Measurements from ENCODE around the gene TCL1A. TPM values are rescaled to one million over a fixed set of nuclear protein-coding genes. Genes with fewer than 3 reads are reported as not detected.

TCL1A gene
- total RNA-seq, 1 donor from 2014 or later = not detected

DNA sequence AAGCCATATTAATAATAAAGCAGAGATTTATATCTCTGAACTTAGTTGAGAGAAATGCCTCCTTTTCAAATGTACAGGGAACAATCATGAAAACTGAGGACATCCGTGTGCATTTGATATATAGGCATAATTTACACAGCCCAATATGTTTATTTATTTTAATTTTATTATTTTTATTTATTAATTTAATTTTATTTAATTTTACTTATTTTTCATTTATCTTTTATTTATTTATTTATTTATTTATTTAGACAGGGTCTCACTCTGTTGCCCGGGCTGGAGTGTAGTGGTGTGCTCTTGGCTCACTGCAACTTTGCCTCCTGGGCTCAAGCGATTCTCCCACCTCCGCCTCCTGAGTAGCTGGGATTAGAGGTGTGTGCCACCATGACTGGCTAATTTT, 8.4 kb downstream of the TCL1A start:
- intact Hi-C loops (cut with DNase I) = no loop called here
- no peak overlapping the region for H3K4me3 ChIP-seq
- no peak for DNase-seq
- no peaks in the 10 kb centered on the region for H3K9me3 ChIP-seq
- TF ChIP-seq, protein P1, sequence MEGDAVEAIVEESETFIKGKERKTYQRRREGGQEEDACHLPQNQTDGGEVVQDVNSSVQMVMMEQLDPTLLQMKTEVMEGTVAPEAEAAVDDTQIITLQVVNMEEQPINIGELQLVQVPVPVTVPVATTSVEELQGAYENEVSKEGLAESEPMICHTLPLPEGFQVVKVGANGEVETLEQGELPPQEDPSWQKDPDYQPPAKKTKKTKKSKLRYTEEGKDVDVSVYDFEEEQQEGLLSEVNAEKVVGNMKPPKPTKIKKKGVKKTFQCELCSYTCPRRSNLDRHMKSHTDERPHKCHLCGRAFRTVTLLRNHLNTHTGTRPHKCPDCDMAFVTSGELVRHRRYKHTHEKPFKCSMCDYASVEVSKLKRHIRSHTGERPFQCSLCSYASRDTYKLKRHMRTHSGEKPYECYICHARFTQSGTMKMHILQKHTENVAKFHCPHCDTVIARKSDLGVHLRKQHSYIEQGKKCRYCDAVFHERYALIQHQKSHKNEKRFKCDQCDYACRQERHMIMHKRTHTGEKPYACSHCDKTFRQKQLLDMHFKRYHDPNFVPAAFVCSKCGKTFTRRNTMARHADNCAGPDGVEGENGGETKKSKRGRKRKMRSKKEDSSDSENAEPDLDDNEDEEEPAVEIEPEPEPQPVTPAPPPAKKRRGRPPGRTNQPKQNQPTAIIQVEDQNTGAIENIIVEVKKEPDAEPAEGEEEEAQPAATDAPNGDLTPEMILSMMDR (IDR thresholded peaks at IDR 0.05) = no peak
- H3K36me3 ChIP-seq = no peaks in the 10 kb centered on the region
- H3K27me3 ChIP-seq (ENCODE audit: low read depth) = peaks cover 16% of the 10 kb centered on the region
- H3K27ac ChIP-seq = no peak overlapping the region
- no peak for ATAC-seq
- H3K4me1 ChIP-seq = no peaks in the 10 kb centered on the region

DNA sequence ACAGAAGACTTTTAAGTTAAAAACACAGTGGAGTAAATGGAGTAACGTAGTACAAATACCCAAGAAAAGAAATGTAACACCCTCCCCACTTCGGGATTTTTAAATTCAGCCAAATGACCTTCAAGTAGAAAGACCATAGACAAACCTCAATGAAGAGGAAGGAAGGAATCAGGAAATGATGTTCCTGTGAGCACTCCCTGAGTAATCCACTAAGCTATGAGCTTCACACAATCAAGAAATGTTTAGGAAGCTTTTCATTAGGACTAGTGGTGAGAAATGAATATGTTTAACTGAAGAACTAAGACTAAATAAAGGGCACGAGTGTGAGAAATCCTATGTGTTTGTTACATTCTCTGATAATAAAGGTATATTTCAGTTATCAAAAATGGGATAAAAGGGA, 10.1 kb downstream of the TCL1A start:
- DNase-seq (no peak), ATAC-seq (no peak)
- TF ChIP-seq, protein P1 (IDR thresholded peaks at IDR 0.05) = no peak
- Histone ChIP-seq H3K27me3 (ENCODE audit: low read depth) (peaks cover 16% of the 10 kb centered on the region), H3K4me1 (no peaks in the 10 kb centered on the region), H3K36me3 (no peaks in the 10 kb centered on the region), H3K27ac (no peak overlapping the region), H3K4me3 (no peak overlapping the region), H3K9me3 (no peaks in the 10 kb centered on the region)
- intact Hi-C loops (cut with DNase I) = no loop called here

DNA sequence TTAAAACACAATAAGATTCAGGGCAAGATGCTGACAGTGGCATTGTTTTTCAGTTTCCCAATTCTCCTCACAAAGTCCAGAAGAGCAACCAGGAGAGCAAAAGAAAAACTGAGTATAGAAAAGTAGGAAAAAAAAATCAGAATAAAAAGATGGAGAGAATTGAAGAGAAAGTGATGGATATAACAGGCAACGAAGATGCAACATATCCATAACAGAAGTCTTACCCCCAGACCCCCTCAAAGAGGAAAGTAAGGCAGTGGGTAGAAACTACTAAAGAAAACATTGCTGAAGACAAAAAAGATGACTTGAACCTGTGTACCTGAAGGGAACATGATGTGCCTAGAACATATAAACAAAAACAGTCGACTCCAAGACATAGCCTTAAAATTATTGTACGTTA, 10.6 kb downstream of the TCL1A start:
- DNase-seq = no peak
- no peak for ATAC-seq
- no peaks in the 10 kb centered on the region for H3K9me3 ChIP-seq
- no peaks in the 10 kb centered on the region for H3K36me3 ChIP-seq
- no peaks in the 10 kb centered on the region for H3K4me1 ChIP-seq
- H3K27me3 ChIP-seq (ENCODE audit: low read depth) = peaks cover 16% of the 10 kb centered on the region
- intact Hi-C loops (cut with DNase I) = no loop called here
- H3K27ac ChIP-seq = no peak overlapping the region
- no peak overlapping the region for H3K4me3 ChIP-seq
- TF ChIP-seq, protein P1 (IDR thresholded peaks at IDR 0.05) = no peak

DNA sequence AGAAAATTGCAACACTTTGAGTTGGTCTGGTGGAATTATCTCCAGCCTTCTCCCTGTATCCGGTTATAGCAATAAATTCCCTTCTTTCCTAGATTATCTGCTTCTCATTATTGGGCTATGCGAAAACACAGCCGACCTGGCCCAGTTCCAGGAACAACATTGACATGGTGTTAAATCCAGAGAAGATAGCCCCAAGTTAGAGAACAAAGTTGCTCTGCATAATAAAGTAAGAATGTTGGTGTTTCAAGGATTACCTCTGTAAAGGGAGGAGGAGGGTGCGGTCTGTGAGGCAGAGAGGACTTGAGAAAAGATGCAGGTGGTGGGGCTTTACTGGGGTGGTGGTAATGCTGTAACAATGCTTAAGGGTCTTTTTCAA, 12.1 kb downstream of the TCL1A start:
- TF ChIP-seq, protein P1 (IDR thresholded peaks at IDR 0.05) = no peak
- Histone ChIP-seq H3K27ac (no peak overlapping the region), H3K4me3 (no peak overlapping the region), H3K27me3 (ENCODE audit: low read depth) (peaks cover 16% of the 10 kb centered on the region), H3K4me1 (no peaks in the 10 kb centered on the region), H3K36me3 (no peaks in the 10 kb centered on the region), H3K9me3 (no peaks in the 10 kb centered on the region)
- ATAC-seq (no peak), DNase-seq (no peak)
- intact Hi-C loops (cut with DNase I) = no loop called here

DNA sequence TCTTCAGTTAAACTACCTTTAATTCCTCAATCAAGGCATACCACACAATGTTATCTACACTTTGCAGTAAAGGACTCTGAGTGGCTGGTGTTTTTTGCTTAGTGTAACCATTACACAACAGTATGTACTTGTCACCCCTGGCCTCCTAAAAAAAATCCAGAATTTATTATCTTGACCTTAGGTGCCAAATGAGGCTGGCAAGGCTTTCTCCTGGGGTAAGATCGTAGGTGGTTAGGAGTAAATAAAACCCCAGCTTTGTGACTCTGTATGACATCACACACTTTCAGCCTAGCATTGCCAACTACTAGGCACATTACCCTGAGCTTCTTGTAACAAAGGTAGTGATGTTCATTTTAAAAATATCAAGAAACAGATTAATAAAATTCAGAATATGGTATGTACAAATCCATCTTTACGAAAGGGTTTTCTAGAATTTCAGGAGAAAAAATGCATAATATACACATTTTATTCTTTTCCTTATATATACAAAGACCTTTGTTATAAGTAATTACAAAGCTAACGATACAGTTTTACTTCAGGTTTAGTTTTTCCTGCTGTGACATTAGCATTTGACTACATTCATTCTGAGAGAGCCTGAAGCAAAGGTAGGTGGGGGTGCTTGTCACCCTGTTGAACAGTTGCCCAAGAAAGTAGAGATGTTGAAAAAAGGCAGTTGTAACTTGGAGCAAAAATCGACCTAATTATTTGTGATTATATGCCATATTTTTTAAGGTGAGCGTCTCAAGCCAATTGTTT, 13.5 kb downstream of the TCL1A start:
- Histone ChIP-seq H3K9me3 (no peaks in the 10 kb centered on the region), H3K27ac (no peak overlapping the region), H3K36me3 (no peaks in the 10 kb centered on the region), H3K4me3 (no peak overlapping the region), H3K27me3 (ENCODE audit: low read depth) (peaks cover 16% of the 10 kb centered on the region), H3K4me1 (no peaks in the 10 kb centered on the region)
- no peak for DNase-seq
- intact Hi-C loops (cut with DNase I) = no loop called here
- TF ChIP-seq, protein P1 (IDR thresholded peaks at IDR 0.05) = no peak
- no peak for ATAC-seq
